Smooth muscle cell (in vitro differentiated cells): ENCODE measurements around the gene GCLC. TPM values are rescaled to one million over a fixed set of nuclear protein-coding genes. Genes with fewer than 3 reads are reported as not detected.

Experiments
- DNase-seq: peaks from one replicate; lab custom pipeline; 2025; ENCODE audit not compliant: unreplicated experiment; lab: John Stamatoyannopoulos, UW
- H2AFZ ChIP-seq: fragments of 200-600 bp; sonication (generic); 2 replicates; pipeline ENCODE4 v1.6.0; 2016; ENCODE audit warnings: antibody characterized with exemption, low read depth, mild to moderate bottlenecking
- H3F3A ChIP-seq: fragments of 200-600 bp; sonication (generic); 2 replicates; pipeline ENCODE4 v1.6.0; 2017; ENCODE audit warnings: antibody characterized with exemption, low read depth
- H3K27ac ChIP-seq: fragments of 200-600 bp; sonication (generic); 2 replicates; pipeline ENCODE4 v1.5.1; 2016; ENCODE audit warnings: low read depth, mild to moderate bottlenecking
- H3K27me3 ChIP-seq: fragments of 200-600 bp; sonication (generic); 2 replicates; pipeline ENCODE4 v1.6.1; 2016; ENCODE audit warnings: low read depth, mild to moderate bottlenecking
- H3K36me3 ChIP-seq: fragments of 200-600 bp; sonication (generic); 2 replicates; pipeline ENCODE4 v1.5.1; 2016; ENCODE audit warnings: low read depth
- H3K4me1 ChIP-seq: fragments of 200-600 bp; sonication (generic); 2 replicates; pipeline ENCODE4 v1.5.1; 2016; ENCODE audit warnings: low read depth
- H3K4me2 ChIP-seq: fragments of 200-600 bp; sonication (generic); 2 replicates; pipeline ENCODE4 v1.6.0; 2016; ENCODE audit warnings: mild to moderate bottlenecking
- H3K4me3 ChIP-seq: fragments of 200-600 bp; sonication (generic); 2 replicates; pipeline ENCODE4 v1.5.1; 2016; ENCODE audit warnings: mild to moderate bottlenecking
- H3K79me2 ChIP-seq: fragments of 200-600 bp; sonication (generic); 2 replicates; pipeline ENCODE4 v1.6.0; 2016; ENCODE audit warnings: low read depth, mild to moderate bottlenecking
- H3K9ac ChIP-seq: fragments of 200-600 bp; sonication (generic); 2 replicates; pipeline ENCODE4 v1.6.0; 2016; ENCODE audit warnings: low read depth
- H3K9me3 ChIP-seq: fragments of 200-600 bp; sonication (generic); replicated peaks from 2 replicates; pipeline ENCODE4 v1.5.1; 2016; ENCODE audit warnings: low read depth
- H4K20me1 ChIP-seq: fragments of 200-600 bp; sonication (generic); 2 replicates; pipeline ENCODE4 v1.6.0; 2016; ENCODE audit warnings: low read depth
- WGBS: methylation state at CpG from one replicate; pipeline ENCODE4 v1.1.7; 2016; ENCODE audit warnings: low lambda C conversion rate; 5-methylcytosine and 5-hydroxymethylcytosine counted together
- polyA plus RNA-seq: library from polyadenylated mRNA; unstranded; fragments of >200 nt; fragmentation: Nextera tagmentation; extraction: Ambion mirVana; gene quantifications from 2 replicates; pipeline ENCODE4 v1.2.1, GENCODE V29; 2016
- total RNA-seq: library from RNA; depleted of rRNA; stranded (reverse); fragments of >200 nt; gene quantifications from 2 replicates; pipeline ENCODE4 v1.2.3, GENCODE V29; 2014
- TF ChIP-seq, protein P1 (sequence below): fragments of 200-600 bp; sonication (generic); IDR thresholded peaks from 2 replicates; pipeline ENCODE4 v1.5.1; 2017; ENCODE audit warnings: borderline replicate concordance, mild to moderate bottlenecking, antibody characterized with exemption; ENCODE audit not compliant: insufficient read depth, poor library complexity, severe bottlenecking

Gene GCLC
- total and polyA plus RNA-seq, 2 experiments from 2014 or later: 3.7 to 7.1 TPM

DNA sequence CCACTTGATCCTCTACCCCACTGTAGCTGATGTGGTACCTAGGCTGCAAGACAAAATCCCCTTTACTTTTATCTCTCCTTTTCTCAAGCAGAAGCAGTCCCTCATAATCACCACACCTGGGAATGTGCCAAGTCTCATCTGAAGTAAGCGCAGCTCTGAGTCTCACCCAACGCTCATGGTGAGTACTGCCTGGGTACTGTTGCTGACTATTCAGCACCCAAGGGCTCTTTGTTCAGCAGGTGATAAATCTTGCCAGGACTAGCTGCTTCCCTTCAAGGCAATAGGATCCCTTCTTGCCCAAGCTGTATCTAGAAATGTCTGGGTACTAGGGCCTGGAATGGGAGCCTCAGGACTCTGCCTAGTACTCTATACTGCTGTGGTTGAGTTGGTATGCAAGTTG, 70.9 kb downstream of the GCLC start:
- no peak overlapping the region for H2AFZ ChIP-seq
- TF ChIP-seq, protein P1, sequence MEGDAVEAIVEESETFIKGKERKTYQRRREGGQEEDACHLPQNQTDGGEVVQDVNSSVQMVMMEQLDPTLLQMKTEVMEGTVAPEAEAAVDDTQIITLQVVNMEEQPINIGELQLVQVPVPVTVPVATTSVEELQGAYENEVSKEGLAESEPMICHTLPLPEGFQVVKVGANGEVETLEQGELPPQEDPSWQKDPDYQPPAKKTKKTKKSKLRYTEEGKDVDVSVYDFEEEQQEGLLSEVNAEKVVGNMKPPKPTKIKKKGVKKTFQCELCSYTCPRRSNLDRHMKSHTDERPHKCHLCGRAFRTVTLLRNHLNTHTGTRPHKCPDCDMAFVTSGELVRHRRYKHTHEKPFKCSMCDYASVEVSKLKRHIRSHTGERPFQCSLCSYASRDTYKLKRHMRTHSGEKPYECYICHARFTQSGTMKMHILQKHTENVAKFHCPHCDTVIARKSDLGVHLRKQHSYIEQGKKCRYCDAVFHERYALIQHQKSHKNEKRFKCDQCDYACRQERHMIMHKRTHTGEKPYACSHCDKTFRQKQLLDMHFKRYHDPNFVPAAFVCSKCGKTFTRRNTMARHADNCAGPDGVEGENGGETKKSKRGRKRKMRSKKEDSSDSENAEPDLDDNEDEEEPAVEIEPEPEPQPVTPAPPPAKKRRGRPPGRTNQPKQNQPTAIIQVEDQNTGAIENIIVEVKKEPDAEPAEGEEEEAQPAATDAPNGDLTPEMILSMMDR: no peak
- no peaks in the 10 kb centered on the region for H3K9me3 ChIP-seq
- H3K79me2 ChIP-seq: no peaks in the 10 kb centered on the region
- 89% methylated on average over 2 of the region's 2 CpGs for WGBS
- H3F3A ChIP-seq: no peaks in the 10 kb centered on the region
- H3K36me3 ChIP-seq: no peaks in the 10 kb centered on the region
- no peaks in the 10 kb centered on the region for H4K20me1 ChIP-seq
- H3K9ac ChIP-seq: no peak overlapping the region
- no peak overlapping the region for H3K4me2 ChIP-seq
- H3K4me1 ChIP-seq: no peaks in the 10 kb centered on the region
- H3K4me3 ChIP-seq: no peak overlapping the region
- no peak overlapping the region for H3K27ac ChIP-seq
- no peaks in the 10 kb centered on the region for H3K27me3 ChIP-seq
- no peak for DNase-seq

DNA sequence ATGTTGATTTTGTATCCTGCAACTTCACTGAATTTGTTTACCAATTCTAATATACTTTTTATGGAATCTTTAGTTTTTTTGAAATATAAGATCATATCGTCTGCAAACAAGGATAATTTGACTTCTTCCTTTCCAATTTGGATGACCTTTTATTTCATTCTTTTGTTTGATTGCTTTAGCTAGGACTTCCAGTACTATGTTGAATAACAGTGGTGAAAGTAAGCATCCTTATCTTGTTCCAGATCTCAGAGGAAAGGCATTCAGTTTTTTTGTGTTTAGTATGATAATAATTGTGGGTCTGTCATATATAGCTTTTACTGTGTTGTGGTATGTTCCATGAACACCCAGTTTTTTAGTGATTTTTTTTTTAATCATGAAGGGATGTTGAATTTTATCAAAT, 75.7 kb downstream of the GCLC start:
- H3K27me3 ChIP-seq: no peaks in the 10 kb centered on the region
- no peaks in the 10 kb centered on the region for H4K20me1 ChIP-seq
- no peaks in the 10 kb centered on the region for H3F3A ChIP-seq
- no peak overlapping the region for H3K27ac ChIP-seq
- TF ChIP-seq, protein P1: no peak
- no peaks in the 10 kb centered on the region for H3K9me3 ChIP-seq
- DNase-seq: no peak
- no peak overlapping the region for H3K4me3 ChIP-seq
- no peaks in the 10 kb centered on the region for H3K36me3 ChIP-seq
- H3K4me1 ChIP-seq: no peaks in the 10 kb centered on the region
- H3K9ac ChIP-seq: no peak overlapping the region
- no peak overlapping the region for H3K4me2 ChIP-seq
- H2AFZ ChIP-seq: no peak overlapping the region
- WGBS: 88% methylated on average over 1 of the region's 1 CpG
- no peaks in the 10 kb centered on the region for H3K79me2 ChIP-seq

DNA sequence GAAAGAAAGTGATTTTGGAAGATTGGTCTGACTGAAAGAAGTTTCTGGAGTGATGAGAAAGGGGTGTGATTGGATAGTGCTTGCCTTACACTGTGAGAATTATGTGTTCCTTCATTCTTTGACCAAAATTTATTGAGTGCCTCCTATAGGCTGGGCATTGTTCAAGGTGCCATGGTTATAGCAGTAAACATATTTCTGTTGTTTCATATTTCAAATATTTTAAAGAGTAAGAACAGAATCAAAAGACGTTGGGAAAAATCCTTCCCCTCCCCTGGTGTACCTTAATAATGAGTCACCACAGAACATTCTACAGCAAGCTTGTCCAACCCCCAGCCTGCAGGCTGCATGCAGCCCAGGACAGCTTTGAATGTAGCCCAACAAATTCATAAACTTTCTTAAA, 78.6 kb downstream of the GCLC start:
- H3K4me2 ChIP-seq: no peak overlapping the region
- no peaks in the 10 kb centered on the region for H3K36me3 ChIP-seq
- no peaks in the 10 kb centered on the region for H3F3A ChIP-seq
- no peaks in the 10 kb centered on the region for H3K79me2 ChIP-seq
- peak overlapping the region; percentile 56 for H3K27ac ChIP-seq
- H2AFZ ChIP-seq: no peak overlapping the region
- no peak overlapping the region for H3K9ac ChIP-seq
- WGBS: 15% methylated on average over 1 of the region's 1 CpG
- H3K9me3 ChIP-seq: no peaks in the 10 kb centered on the region
- no peak overlapping the region for H3K4me3 ChIP-seq
- no peaks in the 10 kb centered on the region for H4K20me1 ChIP-seq
- H3K4me1 ChIP-seq: no peaks in the 10 kb centered on the region
- no peaks in the 10 kb centered on the region for H3K27me3 ChIP-seq
- DNase-seq: no peak
- TF ChIP-seq, protein P1: no peak

DNA sequence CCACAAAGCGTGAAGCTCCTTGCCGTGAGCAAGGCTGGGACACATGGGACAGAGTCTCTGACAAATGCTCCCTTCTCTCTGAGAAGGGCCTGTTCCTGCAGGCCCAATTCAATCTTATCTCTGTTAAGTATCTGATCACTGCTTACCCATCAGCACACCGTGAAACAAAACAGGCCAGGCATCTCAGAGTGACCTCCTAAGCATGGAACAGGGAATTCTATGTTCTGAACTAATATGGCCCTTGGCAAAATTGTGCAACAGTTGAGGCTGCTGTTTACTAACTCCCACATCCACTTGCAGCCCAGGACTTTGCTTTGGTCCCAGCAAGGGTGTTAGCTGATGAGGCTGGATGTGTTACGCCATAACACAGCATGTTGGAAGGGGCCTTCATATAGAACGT, 79.2 kb downstream of the GCLC start:
- DNase-seq: no peak
- WGBS: 49% methylated on average over 5 of the region's 5 CpGs

More for the DNA sequence above, 79.2 kb downstream of the GCLC start:
- Histone ChIP-seq H4K20me1 (no peaks in the 10 kb centered on the region), H3K4me3 (no peak overlapping the region), H3K36me3 (no peaks in the 10 kb centered on the region), H3F3A (no peaks in the 10 kb centered on the region), H3K27ac (peak overlapping the region; percentile 56), H3K27me3 (no peaks in the 10 kb centered on the region), H3K9me3 (no peaks in the 10 kb centered on the region), H3K79me2 (no peaks in the 10 kb centered on the region), H3K9ac (no peak overlapping the region), H3K4me2 (no peak overlapping the region), H3K4me1 (no peaks in the 10 kb centered on the region), H2AFZ (no peak overlapping the region)
- TF ChIP-seq, protein P1: no peak
